22Rv1 (cell line): Measurements from ENCODE around the gene ZBTB7C.
A peak's percentile ranks its signal among the peaks of the same experiment; 100 is the strongest.

Source experiments
- H3K27ac ChIP-seq: fragments of 450-650 bp; 2 replicates; pipeline ENCODE4 v1.5.1; 2017
- CTCF ChIP-seq: fragments of 450-650 bp; IDR thresholded peaks from 2 replicates; pipeline ENCODE4 v1.5.1; 2017; ENCODE audit warnings: mild to moderate bottlenecking
- ZFX ChIP-seq: fragments of 450-650 bp; IDR thresholded peaks from 2 replicates; pipeline ENCODE4 v1.6.1; 2017; ENCODE audit warnings: antibody characterized with exemption, borderline replicate concordance

The ZBTB7C gene

GRCh38 chr18:48348739-48349138, 60.4 kb downstream of the ZBTB7C start:
- H3K27ac ChIP-seq: no peak overlapping the region
- TF ChIP-seq ZFX (no peak), CTCF (no peak)

- H3K27ac ChIP-seq: no peak overlapping the region
- TF ChIP-seq CTCF (no peak), ZFX (no peak)
Observed at GRCh38 chr18:48347756-48348326, 61.3 kb downstream of the ZBTB7C start.

- H3K27ac ChIP-seq: no peak overlapping the region
- TF ChIP-seq CTCF: peak; percentile 27; the same call in 1 of the 2 replicates
- no peak for TF ChIP-seq ZFX
Observed at GRCh38 chr18:48345596-48345995, 63.6 kb downstream of the ZBTB7C start.

GRCh38 chr18:48342581-48342980, 66.6 kb downstream of the ZBTB7C start:
- H3K27ac ChIP-seq: no peak overlapping the region
- no peak for TF ChIP-seq ZFX
- no peak for TF ChIP-seq CTCF

GRCh38 chr18:48342125-48342524, 67.1 kb downstream of the ZBTB7C start:
- no peak overlapping the region for H3K27ac ChIP-seq
- TF ChIP-seq ZFX (no peak), CTCF (no peak)

- H3K27ac ChIP-seq: no peak overlapping the region
- TF ChIP-seq ZFX (no peak), CTCF (no peak)
Observed at GRCh38 chr18:48340560-48340959, 68.6 kb downstream of the ZBTB7C start.

- TF ChIP-seq CTCF: no peak
- no peak for TF ChIP-seq ZFX
- H3K27ac ChIP-seq: no peak overlapping the region
Observed at GRCh38 chr18:48339692-48340091, 69.5 kb downstream of the ZBTB7C start.
